Measurements from ENCODE around the gene ANKZF1.
"Not testable (repeated sequence)": the region's sequence is repeated elsewhere in the genome, so short reads cannot be mapped to it uniquely, and the experiment has no call there.

The ANKZF1 gene, protein sequence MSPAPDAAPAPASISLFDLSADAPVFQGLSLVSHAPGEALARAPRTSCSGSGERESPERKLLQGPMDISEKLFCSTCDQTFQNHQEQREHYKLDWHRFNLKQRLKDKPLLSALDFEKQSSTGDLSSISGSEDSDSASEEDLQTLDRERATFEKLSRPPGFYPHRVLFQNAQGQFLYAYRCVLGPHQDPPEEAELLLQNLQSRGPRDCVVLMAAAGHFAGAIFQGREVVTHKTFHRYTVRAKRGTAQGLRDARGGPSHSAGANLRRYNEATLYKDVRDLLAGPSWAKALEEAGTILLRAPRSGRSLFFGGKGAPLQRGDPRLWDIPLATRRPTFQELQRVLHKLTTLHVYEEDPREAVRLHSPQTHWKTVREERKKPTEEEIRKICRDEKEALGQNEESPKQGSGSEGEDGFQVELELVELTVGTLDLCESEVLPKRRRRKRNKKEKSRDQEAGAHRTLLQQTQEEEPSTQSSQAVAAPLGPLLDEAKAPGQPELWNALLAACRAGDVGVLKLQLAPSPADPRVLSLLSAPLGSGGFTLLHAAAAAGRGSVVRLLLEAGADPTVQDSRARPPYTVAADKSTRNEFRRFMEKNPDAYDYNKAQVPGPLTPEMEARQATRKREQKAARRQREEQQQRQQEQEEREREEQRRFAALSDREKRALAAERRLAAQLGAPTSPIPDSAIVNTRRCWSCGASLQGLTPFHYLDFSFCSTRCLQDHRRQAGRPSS

DNA sequence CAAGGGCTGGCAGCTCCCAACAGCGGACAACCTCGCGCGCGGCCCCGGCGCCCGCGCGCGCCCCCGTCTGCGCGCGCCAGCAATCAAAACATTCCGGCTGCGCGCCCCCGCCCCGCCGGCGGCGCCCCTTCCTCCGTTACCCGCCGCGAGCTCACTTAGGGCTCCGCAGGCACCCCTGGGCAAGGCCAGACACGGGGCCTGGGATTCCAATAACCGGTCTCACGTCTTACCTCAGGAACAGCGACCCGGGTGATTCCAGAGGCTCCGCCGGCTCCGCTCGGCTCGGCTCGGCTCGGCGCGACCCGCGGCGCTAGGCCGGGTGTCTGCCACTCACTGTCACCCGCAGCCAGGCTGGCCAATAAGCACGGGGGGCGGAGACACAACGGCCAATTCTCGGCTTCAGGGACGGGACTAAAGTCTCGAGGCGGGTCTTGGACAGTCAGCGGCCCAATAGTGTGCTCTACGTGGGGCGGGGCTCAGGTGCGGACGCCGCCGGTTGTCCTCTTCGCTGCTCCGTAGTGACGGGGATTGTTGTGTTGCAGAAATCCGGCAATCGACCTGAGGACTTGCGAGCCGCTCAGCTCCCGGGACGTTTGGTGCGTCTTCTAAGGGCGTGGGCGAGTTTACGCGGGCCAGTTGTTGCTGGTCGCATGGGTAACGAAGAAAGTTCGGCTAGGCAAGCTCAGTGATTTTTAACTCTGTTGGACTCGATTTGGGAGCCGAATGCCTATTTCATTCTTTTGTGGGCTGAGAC, at the start of gene ANKZF1, which contains the start of gene ATG9A:
TSS of gene ANKZF1 (plus strand) at position 502 of the 754 bp plus-strand sequence. CDS start 452 bp downstream, outside the sequence.
TSS of gene ATG9A (minus strand) at position 332 of the 754 bp plus-strand sequence. CDS start 1,612 bp downstream, outside the sequence.
- peak; percentile 100 for DNase-seq

DNA sequence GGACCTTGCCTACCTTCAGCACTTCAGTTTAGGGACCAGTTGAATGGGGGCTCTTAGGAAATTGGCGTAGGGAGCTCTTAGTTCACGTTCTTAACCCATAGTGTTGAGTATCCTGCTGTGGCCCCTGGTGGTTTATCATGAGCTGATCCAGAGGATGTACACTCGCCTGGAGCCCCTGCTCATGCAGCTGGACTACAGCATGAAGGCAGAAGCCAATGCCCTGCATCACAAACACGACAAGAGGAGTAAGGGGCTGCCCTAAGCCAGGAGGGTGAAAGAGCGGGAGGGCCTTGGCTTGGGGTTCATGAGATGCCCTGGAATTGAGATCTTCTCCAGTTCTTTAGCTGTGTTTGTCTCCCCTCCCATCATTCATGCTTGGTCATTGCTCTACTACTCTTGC, 48.6 kb upstream of the ANKZF1 start:
- DNase-seq, result no peak

DNA sequence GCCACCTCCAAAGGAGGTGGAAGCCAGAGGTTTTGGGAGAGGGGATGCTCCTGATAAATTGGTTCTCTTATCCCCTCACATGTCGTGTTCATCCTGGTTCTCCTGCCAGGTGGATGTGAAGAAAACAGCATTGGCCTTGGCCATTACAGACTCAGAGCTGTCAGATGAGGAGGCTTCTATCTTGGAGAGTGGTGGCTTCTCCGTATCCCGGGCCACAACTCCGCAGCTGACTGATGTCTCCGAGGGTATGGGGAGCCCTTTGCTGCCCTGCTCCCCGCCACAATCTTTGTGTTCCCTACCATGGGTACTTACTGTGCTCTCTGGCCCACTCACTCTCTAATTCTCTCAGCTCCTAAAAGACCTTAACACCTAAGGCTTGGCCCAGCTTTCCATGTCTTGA, 48.1 kb upstream of the ANKZF1 start:
- no peak for DNase-seq

DNA sequence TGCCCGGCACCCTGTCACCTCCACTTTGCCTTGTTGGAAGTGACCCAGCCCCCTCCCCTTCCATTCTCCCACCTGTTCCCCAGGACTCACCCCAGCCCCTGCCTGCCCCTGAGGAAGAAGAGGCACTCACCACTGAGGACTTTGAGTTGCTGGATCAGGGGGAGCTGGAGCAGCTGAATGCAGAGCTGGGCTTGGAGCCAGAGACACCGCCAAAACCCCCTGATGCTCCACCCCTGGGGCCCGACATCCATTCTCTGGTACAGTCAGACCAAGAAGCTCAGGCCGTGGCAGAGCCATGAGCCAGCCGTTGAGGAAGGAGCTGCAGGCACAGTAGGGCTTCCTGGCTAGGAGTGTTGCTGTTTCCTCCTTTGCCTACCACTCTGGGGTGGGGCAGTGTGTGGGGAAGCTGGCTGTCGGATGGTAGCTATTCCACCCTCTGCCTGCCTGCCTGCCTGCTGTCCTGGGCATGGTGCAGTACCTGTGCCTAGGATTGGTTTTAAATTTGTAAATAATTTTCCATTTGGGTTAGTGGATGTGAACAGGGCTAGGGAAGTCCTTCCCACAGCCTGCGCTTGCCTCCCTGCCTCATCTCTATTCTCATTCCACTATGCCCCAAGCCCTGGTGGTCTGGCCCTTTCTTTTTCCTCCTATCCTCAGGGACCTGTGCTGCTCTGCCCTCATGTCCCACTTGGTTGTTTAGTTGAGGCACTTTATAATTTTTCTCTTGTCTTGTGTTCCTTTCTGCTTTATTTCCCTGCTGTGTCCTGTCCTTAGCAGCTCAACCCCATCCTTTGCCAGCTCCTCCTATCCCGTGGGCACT, 47.1 kb upstream of the ANKZF1 start:
- no peak for DNase-seq

DNA sequence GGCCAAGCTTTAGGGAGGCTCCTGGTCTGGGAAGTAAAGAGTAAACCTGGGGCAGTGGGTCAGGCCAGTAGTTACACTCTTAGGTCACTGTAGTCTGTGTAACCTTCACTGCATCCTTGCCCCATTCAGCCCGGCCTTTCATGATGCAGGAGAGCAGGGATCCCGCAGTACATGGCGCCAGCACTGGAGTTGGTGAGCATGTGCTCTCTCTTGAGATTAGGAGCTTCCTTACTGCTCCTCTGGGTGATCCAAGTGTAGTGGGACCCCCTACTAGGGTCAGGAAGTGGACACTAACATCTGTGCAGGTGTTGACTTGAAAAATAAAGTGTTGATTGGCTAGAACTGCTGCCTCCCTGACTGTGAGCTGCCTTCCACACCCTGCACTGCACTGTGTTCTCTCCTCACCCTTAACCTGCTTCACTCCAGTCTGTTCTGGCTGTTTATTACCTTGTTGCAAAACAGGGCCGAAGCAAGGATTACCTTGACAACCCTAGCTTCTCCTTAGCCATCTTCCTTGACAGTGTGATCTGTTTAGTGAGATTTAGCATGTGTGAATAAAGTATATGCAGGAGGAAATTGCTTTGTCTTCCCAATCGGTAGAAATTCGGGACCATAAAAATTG, 46.3 kb upstream of the ANKZF1 start:
- DNase-seq, result no peak

DNA sequence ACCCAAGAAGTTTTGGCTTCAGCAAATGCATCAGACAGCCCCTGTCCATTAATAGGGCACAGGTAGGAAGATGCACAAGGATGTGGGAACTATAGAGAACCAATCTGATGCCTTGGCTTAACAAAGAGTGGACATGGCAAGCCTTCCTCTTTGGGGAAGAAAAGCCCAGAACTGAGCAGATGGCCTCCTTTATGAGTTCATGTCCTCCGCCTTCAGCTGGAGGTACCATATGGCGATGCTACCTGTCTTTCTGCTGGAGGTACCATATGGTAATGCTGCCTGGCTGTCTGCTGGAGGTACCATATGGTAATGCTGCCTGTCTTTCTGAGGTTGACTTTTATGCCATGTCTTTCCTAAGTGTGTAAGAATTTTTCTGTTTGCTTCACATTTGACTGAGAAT, 45.5 kb upstream of the ANKZF1 start:
- no peak for DNase-seq

DNA sequence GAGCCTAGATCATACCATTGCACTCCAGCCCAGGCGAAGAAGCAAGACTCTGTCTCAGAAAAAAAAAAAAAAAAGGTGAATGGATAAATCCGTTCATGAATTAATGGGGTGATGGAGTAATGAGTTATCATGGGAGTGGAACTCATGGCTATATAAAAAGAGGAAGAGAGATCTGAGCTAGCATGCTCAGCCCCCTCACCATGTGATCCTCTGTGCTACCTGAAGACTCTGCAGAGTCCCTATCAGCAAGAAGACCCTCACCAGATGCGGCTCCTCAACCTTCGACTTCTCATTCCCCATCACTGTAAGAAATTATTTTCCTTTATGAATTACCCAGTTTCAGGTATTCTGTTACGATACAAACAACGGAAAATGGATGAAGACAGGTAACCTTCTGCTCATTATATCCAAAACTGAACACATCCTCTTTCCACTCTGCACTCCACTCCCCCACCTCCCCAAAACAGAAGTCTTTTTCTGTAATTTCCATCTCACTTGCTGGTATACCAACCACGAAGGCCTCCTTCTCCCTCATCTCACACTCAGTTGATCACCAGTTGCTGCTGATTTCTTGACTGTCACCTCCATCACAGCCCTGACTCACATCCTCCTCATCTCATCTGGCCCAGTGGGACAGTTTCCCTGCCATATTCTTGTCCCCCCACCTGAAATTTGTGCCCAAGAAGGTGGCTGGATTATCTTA, 42.7 kb upstream of the ANKZF1 start:
- DNase-seq, result no peak

DNA sequence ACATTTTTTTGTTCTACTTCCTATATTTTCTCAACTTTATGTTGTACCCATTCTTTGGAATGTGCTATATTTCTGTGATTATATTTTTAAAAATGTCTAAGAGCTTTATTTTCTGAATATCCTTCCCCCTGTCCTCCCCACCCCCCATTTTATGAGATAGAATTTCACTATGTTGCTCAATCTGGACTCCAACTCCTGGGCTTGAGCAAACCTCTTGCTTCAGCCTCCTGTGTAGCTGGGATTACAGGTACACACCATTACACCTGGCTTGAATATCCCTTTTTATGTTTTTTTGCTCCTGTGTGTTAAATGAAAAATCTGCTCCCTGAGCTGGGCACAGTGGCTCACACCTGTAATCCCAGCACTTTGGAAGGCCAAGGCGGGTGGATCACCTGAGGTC, 32.2 kb upstream of the ANKZF1 start:
- peak; percentile 0 for DNase-seq

DNA sequence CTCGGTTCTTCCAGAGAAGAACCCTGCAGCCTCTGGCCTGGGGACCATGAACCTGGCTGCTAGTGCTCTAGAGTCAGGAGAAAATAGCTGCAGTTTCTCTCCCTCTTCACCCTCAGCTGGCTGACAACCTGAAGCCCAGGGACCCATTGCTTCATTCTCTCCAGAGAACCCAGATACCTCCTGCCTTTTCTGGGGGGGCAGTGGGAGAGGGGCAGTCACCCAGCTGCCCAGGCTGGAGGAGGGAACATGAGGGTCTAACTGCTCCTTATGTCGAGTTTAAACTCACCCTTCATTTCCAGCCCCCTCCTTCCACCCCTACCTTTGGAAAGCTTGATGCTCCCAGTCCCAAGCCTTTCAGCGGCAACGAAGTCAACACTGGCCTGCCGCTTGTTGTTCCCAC, 30.6 kb upstream of the ANKZF1 start:
- DNase-seq, result peak; percentile 0

DNA sequence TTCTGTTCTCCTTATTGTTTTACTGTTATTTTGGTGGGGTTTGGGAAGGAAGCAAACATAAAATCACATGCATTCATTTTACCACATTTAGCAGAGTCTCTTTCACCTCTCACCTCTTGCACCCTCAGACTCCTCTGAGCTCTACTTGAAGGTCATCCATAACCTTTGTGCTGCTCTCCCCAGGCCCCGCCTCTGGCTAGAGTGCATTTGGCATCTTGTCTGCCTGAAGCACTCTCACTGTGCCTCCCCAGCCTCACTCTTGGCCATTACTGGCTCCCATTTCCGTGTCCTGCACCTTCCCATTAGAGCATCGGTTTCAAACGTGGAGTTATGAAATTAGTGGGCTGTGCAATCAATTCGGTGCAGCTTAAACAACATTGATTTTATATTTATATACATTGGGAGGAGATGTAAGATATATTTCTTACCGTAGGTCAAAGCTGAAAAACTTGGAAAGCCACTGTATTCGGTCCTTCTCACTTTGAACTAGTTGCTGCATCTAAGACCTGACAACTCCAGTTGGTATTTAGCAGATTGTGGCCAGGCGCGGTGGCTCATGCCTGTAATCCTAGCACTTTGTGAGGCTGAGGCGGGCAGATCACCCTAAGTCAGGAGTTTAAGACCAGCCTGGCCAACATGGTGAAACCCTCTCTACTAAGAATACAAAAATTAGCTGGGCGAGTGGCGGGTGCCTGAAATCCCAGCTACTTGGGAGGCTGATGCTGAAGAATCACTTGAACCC, 30.0 kb upstream of the ANKZF1 start:
- DNase-seq, result peak; percentile 0

DNA sequence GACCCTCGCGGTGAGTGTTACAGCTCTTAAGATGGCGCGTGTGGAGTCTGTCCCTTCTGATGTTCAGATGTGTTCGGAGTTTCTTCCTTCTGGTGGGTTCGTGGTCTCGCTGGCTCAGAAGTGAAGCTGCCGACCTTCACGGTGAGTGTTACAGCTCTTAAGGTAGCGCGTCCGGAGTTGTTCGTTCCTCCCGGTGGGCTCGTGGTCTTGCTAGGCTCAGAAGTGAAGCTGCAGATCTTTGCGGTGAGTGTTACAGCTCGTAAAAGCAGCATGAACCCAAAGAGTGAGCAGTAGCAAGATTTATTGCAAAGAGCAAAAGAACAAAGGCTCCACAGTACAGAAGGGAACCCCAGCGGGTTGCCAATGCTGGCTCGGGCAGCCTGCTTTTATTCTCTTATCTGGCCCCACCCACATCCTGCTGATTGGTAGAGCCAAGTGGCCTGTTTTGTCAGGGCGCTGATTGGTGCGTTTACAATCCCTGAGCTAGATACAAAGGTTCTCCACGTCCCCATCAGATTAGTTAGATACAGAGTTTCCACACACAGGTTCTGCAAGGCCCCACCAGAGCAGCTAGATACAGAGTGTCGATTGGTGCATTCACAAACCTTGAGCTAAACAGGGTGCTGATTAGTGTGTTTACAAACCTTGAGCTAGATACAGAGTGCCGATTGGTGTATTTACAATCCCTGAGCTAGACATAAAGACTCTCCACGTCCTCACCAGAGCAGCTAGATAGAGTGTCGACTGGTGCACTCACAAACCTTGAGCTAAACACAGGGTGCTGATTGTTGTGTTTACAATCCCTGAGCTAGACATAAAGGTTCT, 28.9 kb upstream of the ANKZF1 start:
- peak; percentile 1 for DNase-seq

DNA sequence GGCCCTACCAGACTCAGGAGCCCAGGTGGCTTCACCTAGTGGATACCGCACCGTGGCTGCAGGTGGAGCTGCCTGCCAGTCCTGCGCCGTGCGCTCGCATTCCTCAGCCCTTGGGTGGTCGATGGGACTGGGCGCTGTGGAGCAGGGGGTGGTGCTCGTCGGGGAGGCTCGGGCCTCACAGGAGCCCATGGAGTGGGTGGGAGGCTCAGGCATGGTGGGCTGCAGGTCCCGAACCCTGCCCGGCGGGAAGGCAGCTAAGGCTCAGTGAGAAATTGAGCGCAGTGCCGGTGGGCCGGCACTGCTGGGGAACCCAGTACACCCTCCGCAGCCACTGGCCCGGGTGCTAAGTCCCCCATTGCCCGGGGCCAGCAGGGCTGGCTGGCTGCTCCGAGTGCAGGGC, 28.3 kb upstream of the ANKZF1 start:
- DNase-seq, result not testable (repeated sequence)

DNA sequence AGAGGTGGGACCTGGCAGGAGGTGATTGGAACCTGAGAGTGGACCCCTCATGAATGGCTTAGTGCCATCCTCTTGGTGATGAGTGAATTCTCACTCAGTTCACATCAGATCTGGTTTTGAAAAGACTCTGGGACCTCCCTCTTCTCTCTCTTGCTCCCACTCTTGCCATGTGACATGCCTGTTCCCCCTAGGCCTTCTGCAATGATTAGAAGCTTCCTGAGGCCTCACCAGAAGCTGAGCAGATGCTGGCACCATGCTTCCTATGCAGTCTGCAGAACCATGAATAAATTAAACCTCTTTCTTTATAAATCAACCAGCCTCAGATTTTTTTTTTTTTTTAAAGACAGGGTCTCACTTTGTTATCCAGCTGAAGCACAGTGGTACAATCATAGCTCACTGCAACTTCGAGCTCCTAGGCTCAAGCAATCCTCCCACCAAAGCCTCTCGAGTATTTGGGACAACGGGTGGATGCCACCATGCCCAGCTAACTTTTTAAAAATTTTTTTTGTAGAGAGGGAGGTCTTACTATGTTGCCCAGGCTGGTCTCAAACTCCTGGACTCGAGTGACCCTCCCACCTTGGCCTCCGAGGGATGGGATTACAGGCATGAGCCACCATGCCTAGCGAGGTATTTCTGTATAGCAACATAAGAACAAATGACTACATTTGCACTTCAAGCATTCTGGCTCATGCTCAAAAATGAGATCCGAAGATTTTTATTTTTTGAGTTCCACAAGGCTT, 25.0 kb upstream of the ANKZF1 start:
- no peak for DNase-seq

DNA sequence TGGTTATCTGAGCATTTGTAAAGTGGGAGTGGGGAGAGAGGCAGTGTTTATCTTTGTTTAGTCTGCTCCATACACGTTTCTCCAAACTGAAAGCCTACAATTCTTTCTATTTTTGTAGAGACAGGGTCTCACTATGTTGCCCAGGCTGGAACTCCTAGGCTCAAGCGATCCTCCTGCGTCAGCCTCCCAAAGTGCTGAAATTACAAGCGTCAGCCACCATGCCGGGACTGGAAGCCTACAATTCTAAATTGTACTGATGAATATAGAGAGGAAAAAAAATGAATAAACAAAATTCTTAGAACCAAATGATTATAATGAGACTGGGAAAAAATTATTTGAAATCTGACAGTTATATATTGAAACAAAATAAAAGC, 24.5 kb upstream of the ANKZF1 start:
- DNase-seq, result peak; percentile 0

DNA sequence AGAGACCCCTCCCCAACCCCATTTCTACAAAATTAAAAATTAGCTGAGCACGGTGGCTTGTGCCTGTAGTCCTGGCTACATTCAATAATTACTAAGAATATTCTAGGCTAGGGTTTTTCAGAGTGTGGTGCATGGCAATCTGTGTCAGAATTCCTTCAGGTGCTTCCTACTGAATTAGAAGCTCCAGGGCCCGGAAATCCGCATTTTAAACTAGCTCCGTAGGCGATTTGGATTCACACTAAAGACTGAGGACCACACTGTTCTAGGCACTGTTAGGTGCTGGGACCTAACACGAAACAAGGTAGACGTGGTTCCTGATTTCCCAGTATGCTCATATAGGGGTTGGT, 23.7 kb upstream of the ANKZF1 start:
- DNase-seq, result no peak

DNA sequence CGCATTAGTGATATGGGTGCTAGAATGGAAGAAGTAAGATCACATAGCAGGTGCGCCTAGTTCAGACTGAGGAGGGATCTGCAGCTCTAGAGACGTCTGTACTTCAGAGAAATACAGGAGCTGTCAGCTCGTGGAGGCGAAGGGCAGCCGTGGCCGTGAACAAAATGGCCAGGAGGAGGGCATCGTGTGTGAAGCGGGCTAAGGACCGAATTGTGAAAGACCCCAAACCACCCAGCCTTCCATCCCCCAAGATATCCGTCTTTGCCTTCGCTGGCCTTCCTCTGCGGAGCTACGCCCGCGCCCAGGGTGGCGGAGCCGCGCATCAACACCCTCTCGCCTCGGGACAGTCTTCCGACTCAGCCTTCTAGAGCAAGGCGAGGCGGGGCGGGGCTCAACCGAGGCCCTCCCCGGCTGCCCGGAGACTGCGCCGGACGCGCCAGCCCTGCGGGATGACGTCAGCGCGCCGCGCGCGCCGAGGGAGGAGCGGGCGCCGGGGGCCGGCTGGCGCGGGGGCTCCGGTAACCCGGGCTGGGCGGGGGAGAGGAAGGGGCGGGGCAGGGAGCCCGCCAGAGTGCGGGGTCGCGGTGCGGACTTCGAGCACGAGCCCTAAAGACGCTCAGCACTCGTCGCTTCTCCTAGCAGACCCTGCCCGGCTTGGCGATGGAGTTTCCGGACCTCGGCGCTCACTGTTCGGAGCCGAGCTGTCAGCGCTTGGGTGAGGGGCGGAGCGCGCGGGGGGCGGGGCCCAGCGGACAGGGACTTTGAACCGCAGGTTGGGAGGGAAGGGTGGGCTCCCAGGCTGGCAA, 23.1 kb upstream of the ANKZF1 start, which contains the start of gene ZFAND2B:
TSS of gene ZFAND2B (plus strand) at position 455 of the 806 bp plus-strand sequence. CDS start at position 661, 206 bp downstream.
- DNase-seq, result peak; percentile 93

DNA sequence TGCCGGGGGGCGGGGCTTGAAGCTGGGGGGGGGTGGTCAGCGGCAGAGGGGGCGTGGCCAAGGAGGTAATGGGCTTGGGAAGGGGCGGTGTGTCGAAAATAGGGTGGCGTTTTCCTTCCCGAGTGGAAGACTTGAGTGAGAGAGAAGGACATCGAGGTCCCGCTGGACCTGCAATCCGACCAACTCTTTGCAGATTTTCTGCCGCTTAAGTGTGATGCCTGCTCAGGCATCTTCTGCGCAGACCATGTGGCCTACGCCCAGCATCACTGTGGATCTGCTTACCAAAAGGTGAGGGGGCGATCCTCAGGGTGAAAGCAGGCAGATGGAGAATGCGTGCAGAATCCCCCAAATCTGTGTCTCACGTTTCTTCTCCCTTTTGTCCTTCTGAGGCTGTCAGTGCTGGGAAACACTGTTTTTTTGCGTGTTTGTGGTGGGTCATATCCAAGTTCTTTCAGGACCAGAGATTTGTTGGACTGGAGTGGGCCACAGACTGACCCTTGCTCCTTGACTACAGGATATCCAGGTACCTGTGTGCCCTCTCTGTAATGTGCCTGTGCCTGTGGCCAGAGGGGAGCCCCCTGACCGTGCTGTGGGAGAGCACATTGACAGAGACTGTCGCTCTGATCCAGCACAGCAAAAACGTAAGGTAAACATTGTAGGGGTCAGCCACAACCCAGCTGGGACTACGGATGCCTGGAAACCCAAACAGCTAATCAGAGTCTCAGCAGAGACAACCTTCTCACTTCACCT, 22.3 kb upstream of the ANKZF1 start:
- DNase-seq, result peak; percentile 1
